Osteoblast (primary cell): Measurements from ENCODE around the gene KIRREL3. TPM values are rescaled to one million over a fixed set of nuclear protein-coding genes. Genes with fewer than 3 reads are reported as not detected.

Experiments
- DNase-seq: peaks from one replicate; pipeline ENCODE4 v3.0.0; 2011; ENCODE audit warnings: low spot score, mixed read lengths; ENCODE audit not compliant: insufficient read length; ENCODE audit errors: missing footprints
- H2AFZ ChIP-seq: 2 replicates; pipeline ENCODE4 v1.6.0; 2011; ENCODE audit warnings: mild to moderate bottlenecking, low read length
- H3K27ac ChIP-seq: 2 replicates; pipeline ENCODE4 v1.5.1; 2011; ENCODE audit warnings: mild to moderate bottlenecking, low read depth, low read length, moderate library complexity
- H3K27me3 ChIP-seq: 2 replicates; pipeline ENCODE4 v1.6.0; 2012; ENCODE audit warnings: mild to moderate bottlenecking, control low read depth, inconsistent platforms, low read length, moderate library complexity; ENCODE audit not compliant: insufficient read depth
- H3K36me3 ChIP-seq: 2 replicates; pipeline ENCODE4 v1.5.1; 2011; ENCODE audit warnings: mild to moderate bottlenecking, low read length, control low read depth, moderate library complexity; ENCODE audit not compliant: insufficient read depth
- H3K4me1 ChIP-seq: 2 replicates; pipeline ENCODE4 v1.5.1; 2011; ENCODE audit warnings: mild to moderate bottlenecking, low read length, control low read depth, moderate library complexity; ENCODE audit not compliant: insufficient read depth
- H3K4me2 ChIP-seq: 2 replicates; pipeline ENCODE4 v1.6.0; 2011; ENCODE audit warnings: mild to moderate bottlenecking, low read length; ENCODE audit not compliant: insufficient read depth
- H3K4me3 ChIP-seq: fragments of 200-600 bp; sonication (generic); 3 replicates; pipeline ENCODE4 v1.5.1; 2012; ENCODE audit warnings: mild to moderate bottlenecking, low read length, inconsistent platforms; ENCODE audit not compliant: insufficient read depth
- H3K79me2 ChIP-seq: 2 replicates; pipeline ENCODE4 v1.6.0; 2012; ENCODE audit warnings: mild to moderate bottlenecking, low read length, control low read depth, inconsistent platforms; ENCODE audit not compliant: insufficient read depth
- H3K9me3 ChIP-seq: 2 replicates; pipeline ENCODE4 v1.5.1; 2011; ENCODE audit warnings: low read depth, low read length, control low read depth
- H4K20me1 ChIP-seq: 2 replicates; pipeline ENCODE4 v1.6.0; 2012; ENCODE audit warnings: mild to moderate bottlenecking, low read length, control low read depth; ENCODE audit not compliant: insufficient read depth
- CTCF ChIP-seq: IDR thresholded peaks from 2 replicates; pipeline ENCODE4 v1.5.1; 2011; ENCODE audit warnings: mild to moderate bottlenecking, low read depth, low read length, moderate library complexity; ENCODE audit errors: extremely low read depth
- total RNA-seq: library from RNA; depleted of rRNA; stranded (reverse); fragments of >200 nt; gene quantifications from 2 replicates; pipeline ENCODE4 v1.2.3, GENCODE V29; 2012

The KIRREL3 gene
- total RNA-seq, 1 donor: 3.6 TPM

GRCh38 chr11:126857860-126858808 is 142.4 kb downstream of the KIRREL3 start:
- Histone ChIP-seq H3K27ac (peak overlapping the region; percentile 52), H3K27me3 (no peaks in the 10 kb centered on the region)
- no peak for DNase-seq

GRCh38 chr11:126855536-126855935 is 145.0 kb downstream of the KIRREL3 start:
- no peak overlapping the region for H3K27ac ChIP-seq
- H3K27me3 ChIP-seq: no peaks in the 10 kb centered on the region
- H3K79me2 ChIP-seq: no peaks in the 10 kb centered on the region
- no peaks in the 10 kb centered on the region for H3K9me3 ChIP-seq
- H3K4me2 ChIP-seq: no peak overlapping the region
- no peak for DNase-seq
- no peaks in the 10 kb centered on the region for H4K20me1 ChIP-seq
- H3K4me1 ChIP-seq: peaks cover 2% of the 10 kb centered on the region
- H2AFZ ChIP-seq: no peak overlapping the region
- TF ChIP-seq CTCF: no peak
- no peak overlapping the region for H3K4me3 ChIP-seq
- no peaks in the 10 kb centered on the region for H3K36me3 ChIP-seq

More at GRCh38 chr11:126857860-126858808, 142.4 kb downstream of the KIRREL3 start:
- Histone ChIP-seq H3K4me3 (no peak overlapping the region), H2AFZ (peak overlapping the region; percentile 36), H3K4me2 (no peak overlapping the region), H3K36me3 (no peaks in the 10 kb centered on the region), H3K4me1 (peaks cover 2% of the 10 kb centered on the region), H4K20me1 (no peaks in the 10 kb centered on the region), H3K79me2 (no peaks in the 10 kb centered on the region), H3K9me3 (no peaks in the 10 kb centered on the region)
- TF ChIP-seq CTCF: no peak

GRCh38 chr11:126853732-126854131 is 146.8 kb downstream of the KIRREL3 start:
- DNase-seq: no peak
- Histone ChIP-seq H3K36me3 (no peaks in the 10 kb centered on the region), H3K27me3 (no peaks in the 10 kb centered on the region)

More at GRCh38 chr11:126853732-126854131, 146.8 kb downstream of the KIRREL3 start:
- no peak overlapping the region for H3K4me3 ChIP-seq
- TF ChIP-seq CTCF: no peak
- no peak overlapping the region for H3K4me2 ChIP-seq
- no peak overlapping the region for H2AFZ ChIP-seq
- H4K20me1 ChIP-seq: no peaks in the 10 kb centered on the region
- H3K9me3 ChIP-seq: no peaks in the 10 kb centered on the region
- no peak overlapping the region for H3K27ac ChIP-seq
- no peaks in the 10 kb centered on the region for H3K79me2 ChIP-seq
- H3K4me1 ChIP-seq: peaks cover 2% of the 10 kb centered on the region
